IMR-90 (cell line): Measurements from ENCODE around the gene SPNS1. TPM values are rescaled to one million over a fixed set of nuclear protein-coding genes. Genes with fewer than 3 reads are reported as not detected.

Source experiments
- ATAC-seq: fragments of 200-7000 bp; cut with Tn5 transposase; 2 replicates; pipeline ENCODE4 v1.9.1; 2020; ENCODE audit warnings: low read depth, mild to moderate bottlenecking, moderate library complexity
- BruUV-seq: library from RNA; stranded (reverse); fragments of 400-500 nt; replicated peaks from 2 replicates; lab custom pipeline; 2021; lab: Mats Ljungman, UMichigan
- CTCF ChIA-PET: fragments of 300-600 bp; formaldehyde crosslinking; extraction: SDS; loops from one replicate; lab custom pipeline; 2021; ENCODE audit warnings: antibody characterized with exemption; lab: Yijun Ruan, JAX
- POLR2A ChIA-PET: fragments of 300-600 bp; sonication (Branson Sonifier 250); formaldehyde crosslinking; loops from one replicate; lab custom pipeline; 2022; ENCODE audit warnings: antibody characterized with exemption; ENCODE audit not compliant: unreplicated experiment; lab: Charles Lee
- DNase-seq: peaks from one replicate; pipeline ENCODE4 v3.0.0; 2013
- H2AFZ ChIP-seq: replicated peaks from 2 replicates; pipeline ENCODE3; 2013; ENCODE audit warnings: low read length, mild to moderate bottlenecking; ENCODE audit not compliant: poor library complexity
- H2AK5ac ChIP-seq: 2 replicates; pipeline ENCODE4 v1.6.1; 2013; ENCODE audit warnings: low read depth, low read length, inconsistent platforms
- H2AK9ac ChIP-seq: replicated peaks from 2 replicates; pipeline ENCODE3; 2013; ENCODE audit warnings: mild to moderate bottlenecking, low read depth, low read length, moderate library complexity; ENCODE audit not compliant: poor library complexity
- H2BK120ac ChIP-seq: 2 replicates; pipeline ENCODE4 v1.6.1; 2013; ENCODE audit warnings: low read depth, low read length, inconsistent platforms
- H2BK15ac ChIP-seq: 3 replicates; pipeline ENCODE4 v1.6.1; 2013; ENCODE audit warnings: low read depth, low read length, inconsistent platforms
- H2BK20ac ChIP-seq: 2 replicates; pipeline ENCODE4 v1.6.1; 2013; ENCODE audit warnings: low read depth, mild to moderate bottlenecking, inconsistent platforms, low read length, moderate library complexity
- H2BK5ac ChIP-seq: 2 replicates; pipeline ENCODE4 v1.6.1; 2013; ENCODE audit warnings: mild to moderate bottlenecking, low read depth, low read length, inconsistent platforms; ENCODE audit not compliant: poor library complexity, severe bottlenecking
- H3K14ac ChIP-seq: replicated peaks from 2 replicates; pipeline ENCODE4 v1.6.1; 2013; ENCODE audit warnings: low read depth, low read length, inconsistent platforms
- H3K18ac ChIP-seq: 2 replicates; pipeline ENCODE4 v1.6.1; 2013; ENCODE audit warnings: low read depth, low read length, control low read depth
- H3K23ac ChIP-seq: 2 replicates; pipeline ENCODE4 v1.6.1; 2013; ENCODE audit warnings: low read depth, low read length, inconsistent platforms
- H3K27ac ChIP-seq: 2 replicates; pipeline ENCODE4 v1.5.1; 2013; ENCODE audit warnings: mild to moderate bottlenecking, control low read depth, low read length; ENCODE audit not compliant: insufficient read depth
- H3K27me3 ChIP-seq: 2 replicates; pipeline ENCODE4 v1.6.1; 2013; ENCODE audit warnings: low read length; ENCODE audit not compliant: control insufficient read depth, insufficient read depth
- H3K36me3 ChIP-seq: 2 replicates; pipeline ENCODE4 v1.6.1; 2013; ENCODE audit warnings: low read length, mixed read lengths; ENCODE audit not compliant: control insufficient read depth, insufficient read depth
- H3K4ac ChIP-seq: 2 replicates; pipeline ENCODE4 v1.6.1; 2013; ENCODE audit warnings: low read depth, low read length, inconsistent platforms
- H3K4me1 ChIP-seq: 2 replicates; pipeline ENCODE4 v1.6.1; 2013; ENCODE audit warnings: low read length, mixed read lengths; ENCODE audit not compliant: control insufficient read depth, insufficient read depth
- H3K4me2 ChIP-seq: 2 replicates; pipeline ENCODE4 v1.6.1; 2013; ENCODE audit warnings: low read depth, mild to moderate bottlenecking, control low read depth, low read length, moderate library complexity
- H3K4me3 ChIP-seq: 2 replicates; pipeline ENCODE4 v1.5.1; 2013; ENCODE audit warnings: low read depth, mild to moderate bottlenecking, control low read depth, low read length, moderate library complexity; ENCODE audit not compliant: insufficient read depth
- H3K56ac ChIP-seq: 2 replicates; pipeline ENCODE4 v1.6.1; 2013; ENCODE audit warnings: low read length, inconsistent platforms; ENCODE audit not compliant: insufficient read depth; ENCODE audit errors: extremely low read depth
- H3K79me1 ChIP-seq, 2 experiments: 2 replicates each; pipeline ENCODE4 v1.6.1; 2013; ENCODE audit warnings: low read length in 2 of 2, inconsistent platforms in 1 of 2, low read depth in 1 of 2
- H3K9ac ChIP-seq: 2 replicates; pipeline ENCODE4 v1.6.1; 2013; ENCODE audit warnings: low read depth, low read length, control low read depth
- H3K9me1 ChIP-seq: 2 replicates; pipeline ENCODE4 v1.6.1; 2013; ENCODE audit warnings: low read length, inconsistent platforms; ENCODE audit not compliant: insufficient read depth
- H3K9me3 ChIP-seq: 2 replicates; pipeline ENCODE4 v1.6.1; 2013; ENCODE audit warnings: low read length; ENCODE audit not compliant: control insufficient read depth, insufficient read depth
- H4K20me1 ChIP-seq: 2 replicates; pipeline ENCODE4 v1.6.1; 2013; ENCODE audit warnings: low read length, inconsistent platforms; ENCODE audit not compliant: insufficient read depth
- H4K5ac ChIP-seq: 2 replicates; pipeline ENCODE4 v1.6.1; 2013; ENCODE audit warnings: mild to moderate bottlenecking, low read depth, low read length, control low read depth
- H4K8ac ChIP-seq, 2 experiments: 2 replicates each; pipeline ENCODE4 v1.6.1; 2013; ENCODE audit warnings: low read depth in 2 of 2, low read length in 2 of 2, control low read depth in 1 of 2, inconsistent platforms in 1 of 2
- H4K91ac ChIP-seq: 2 replicates; pipeline ENCODE4 v1.6.1; 2013; ENCODE audit warnings: low read depth, low read length, inconsistent platforms; ENCODE audit not compliant: insufficient read depth
- CEBPB ChIP-seq: IDR thresholded peaks from 2 replicates; pipeline ENCODE4 v1.6.1; 2012; ENCODE audit warnings: low read depth, low read length, improper control_type of control experiment
- CHD1 ChIP-seq: IDR thresholded peaks from 2 replicates; pipeline ENCODE4 v1.6.1; 2012; ENCODE audit warnings: low read depth, low read length, improper control_type of control experiment
- CTCF ChIP-seq: conservative IDR thresholded peaks from 2 replicates; pipeline ENCODE4 v1.5.1; 2012; ENCODE audit warnings: mild to moderate bottlenecking, low read depth, low read length, improper control_type of control experiment
- FOS ChIP-seq: fragments of 150-350 bp; IDR thresholded peaks from 2 replicates; pipeline ENCODE4 v1.6.1; 2016; ENCODE audit warnings: low read depth, low read length
- MAFK ChIP-seq: IDR thresholded peaks from 2 replicates; pipeline ENCODE4 v1.6.1; 2012; ENCODE audit warnings: low read depth, low read length, improper control_type of control experiment
- MAZ ChIP-seq: IDR thresholded peaks from 2 replicates; pipeline ENCODE4 v1.6.1; 2012; ENCODE audit warnings: low read depth, mild to moderate bottlenecking, low read length, improper control_type of control experiment, moderate library complexity, borderline replicate concordance
- MXI1 ChIP-seq: IDR thresholded peaks from 2 replicates; pipeline ENCODE4 v1.6.1; 2012; ENCODE audit warnings: low read depth, mild to moderate bottlenecking, low read length, moderate library complexity, borderline replicate concordance
- NFE2L2 ChIP-seq: fragments of 150-350 bp; IDR thresholded peaks from 2 replicates; pipeline ENCODE4 v1.6.1; 2016; ENCODE audit warnings: low read depth, mild to moderate bottlenecking, low read length
- POLR2A ChIP-seq: IDR thresholded peaks from 2 replicates; pipeline ENCODE4 v1.6.1; 2012; ENCODE audit warnings: mild to moderate bottlenecking, low read depth, low read length
- RCOR1 ChIP-seq: IDR thresholded peaks from 2 replicates; pipeline ENCODE4 v1.6.1; 2012; ENCODE audit warnings: mild to moderate bottlenecking, low read length, improper control_type of control experiment; ENCODE audit not compliant: insufficient replicate concordance
- WGBS, 2 experiments: methylation state at CpG; one replicate each; pipeline versions ENCODE4 v1.1.5 to v1.1.7; 2013; ENCODE audit warnings: missing lambda C conversion rate in 2 of 2; ENCODE audit not compliant: insufficient read length in 1 of 2; ENCODE audit errors: extremely low coverage in 2 of 2; 5-methylcytosine and 5-hydroxymethylcytosine counted together
- dilution Hi-C: fragments of 300-500 bp; cut with HindIII; formaldehyde crosslinking; loops from one replicate; pipeline ENCODE4 v1.14.3; 2018; ENCODE audit warnings: low sequenced_read_pairs; ENCODE audit not compliant: unreplicated experiment
- in situ Hi-C: fragments of 300-500 bp; cut with MboI; formaldehyde crosslinking; loops from 3 replicates; pipeline ENCODE4 v1.14.3; 2019; ENCODE audit warnings: low sequenced_read_pairs, inconsistent platforms, mixed read lengths
- intact Hi-C: fragments of 100-400 bp; cut with micrococcal nuclease; formaldehyde crosslinking; loops from 2 replicates; pipeline ENCODE4 v1.10.0; 2022
- polyA plus RNA-seq, 3 experiments: library from polyadenylated mRNA; depleted of rRNA; stranded (reverse); fragments of >200 nt; gene quantifications; 2 replicates each; pipeline ENCODE4 v1.2.3, GENCODE V29; 2012; ENCODE audit warnings: low replicate concordance in 1 of 3
- total RNA-seq: library from RNA; depleted of rRNA; stranded (reverse); fragments of >200 nt; gene quantifications from 2 replicates; pipeline ENCODE4 v1.2.3, GENCODE V29; 2012
- TF ChIP-seq, protein P1 (sequence below): fragments of 150-350 bp; IDR thresholded peaks from 2 replicates; pipeline ENCODE4 v1.6.1; 2016; ENCODE audit warnings: low read depth, mild to moderate bottlenecking, low read length, moderate library complexity, borderline replicate concordance
- TF ChIP-seq, protein P2 (sequence below): fragments of 150-350 bp; IDR thresholded peaks from 2 replicates; pipeline ENCODE4 v1.6.1; 2017; ENCODE audit warnings: mild to moderate bottlenecking, antibody characterized with exemption, low read length, low read depth

Gene SPNS1
- total and polyA plus RNA-seq, 2 of the 4 experiments (the other 2 are of a cell fraction): 4.7 to 37.3 TPM

DNA sequence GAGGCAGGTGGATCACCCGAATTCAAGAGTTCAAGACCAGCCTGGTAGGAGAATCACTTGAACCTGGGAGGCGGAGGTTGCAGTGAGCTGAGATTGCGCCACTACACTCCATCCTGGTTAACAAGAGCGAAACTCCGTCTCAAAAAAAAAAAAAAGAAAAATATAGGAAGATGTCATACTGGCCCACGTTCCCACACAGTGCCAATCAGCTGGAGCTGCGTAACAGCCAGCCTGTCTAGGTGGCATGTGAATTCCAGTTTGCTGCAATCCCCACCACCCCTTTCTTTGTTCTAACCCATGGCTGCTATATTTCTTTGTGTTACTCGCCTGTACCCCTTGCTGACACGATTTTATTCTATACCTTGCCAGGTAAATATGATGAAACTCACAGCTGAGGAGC lies 16.4 kb upstream of the SPNS1 start:
- Histone ChIP-seq H3K4me2 (no peak overlapping the region), H3K9me1 (no peaks in the 10 kb centered on the region), H3K56ac (no peak overlapping the region), H2AK5ac (no peak overlapping the region), H2AFZ (no peak overlapping the region), H3K4me1 (no peaks in the 10 kb centered on the region), H2BK5ac (no peak overlapping the region), H3K9ac (no peak overlapping the region), H4K91ac (no peak overlapping the region), H3K4me3 (no peak overlapping the region), H3K14ac (no peak overlapping the region), H2BK20ac (no peak overlapping the region), H2AK9ac (no peak overlapping the region), H3K36me3 (peaks cover 59% of the 10 kb centered on the region), H2BK120ac (no peak overlapping the region), H3K27ac (no peak overlapping the region), H4K8ac (no peak overlapping the region), H3K4ac (no peak overlapping the region), H3K27me3 (no peaks in the 10 kb centered on the region), H3K9me3 (no peaks in the 10 kb centered on the region), H3K23ac (no peak overlapping the region), H3K79me1 (peaks cover 0 to 19% of the 10 kb centered on the region in 2 experiments), H4K5ac (no peak overlapping the region), H3K18ac (no peak overlapping the region), H2BK15ac (no peak overlapping the region), H4K20me1 (no peaks in the 10 kb centered on the region; the same call in 1 of the 2 replicates)
- POLR2A ChIA-PET: no interaction called here
- dilution Hi-C loops (no loop called here), intact Hi-C loops (no loop called here), in situ Hi-C loops (loop anchor here (25.0 kb wide), 1 partner anchor 304 kb away; no protein-coding TSS in a partner anchor)
- ATAC-seq: no peak
- WGBS, 2 experiments: no CpG with 5 or more reads among the region's 9 CpGs
- CTCF ChIA-PET: no interaction called here
- DNase-seq: no peak
- no TSS peak for BruUV-seq
- no peak for TF ChIP-seq MAFK
- TF ChIP-seq NFE2L2: no peak
- no peak for TF ChIP-seq RCOR1
- TF ChIP-seq, protein P1, sequence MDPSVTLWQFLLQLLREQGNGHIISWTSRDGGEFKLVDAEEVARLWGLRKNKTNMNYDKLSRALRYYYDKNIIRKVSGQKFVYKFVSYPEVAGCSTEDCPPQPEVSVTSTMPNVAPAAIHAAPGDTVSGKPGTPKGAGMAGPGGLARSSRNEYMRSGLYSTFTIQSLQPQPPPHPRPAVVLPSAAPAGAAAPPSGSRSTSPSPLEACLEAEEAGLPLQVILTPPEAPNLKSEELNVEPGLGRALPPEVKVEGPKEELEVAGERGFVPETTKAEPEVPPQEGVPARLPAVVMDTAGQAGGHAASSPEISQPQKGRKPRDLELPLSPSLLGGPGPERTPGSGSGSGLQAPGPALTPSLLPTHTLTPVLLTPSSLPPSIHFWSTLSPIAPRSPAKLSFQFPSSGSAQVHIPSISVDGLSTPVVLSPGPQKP: no peak
- TF ChIP-seq, protein P2, sequence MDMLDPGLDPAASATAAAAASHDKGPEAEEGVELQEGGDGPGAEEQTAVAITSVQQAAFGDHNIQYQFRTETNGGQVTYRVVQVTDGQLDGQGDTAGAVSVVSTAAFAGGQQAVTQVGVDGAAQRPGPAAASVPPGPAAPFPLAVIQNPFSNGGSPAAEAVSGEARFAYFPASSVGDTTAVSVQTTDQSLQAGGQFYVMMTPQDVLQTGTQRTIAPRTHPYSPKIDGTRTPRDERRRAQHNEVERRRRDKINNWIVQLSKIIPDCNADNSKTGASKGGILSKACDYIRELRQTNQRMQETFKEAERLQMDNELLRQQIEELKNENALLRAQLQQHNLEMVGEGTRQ: no peak
- no peak for TF ChIP-seq MXI1
- no peak for TF ChIP-seq CEBPB
- no peak for TF ChIP-seq FOS
- TF ChIP-seq CTCF: no peak
- no peak for TF ChIP-seq MAZ
- TF ChIP-seq CHD1: no peak
- no peak for TF ChIP-seq POLR2A
